Lower leg skin (tissue), 4 donors: ENCODE data around the gene HECTD4. TPM values are rescaled to one million over a fixed set of nuclear protein-coding genes. Genes with fewer than 3 reads are reported as not detected.
"Not testable (repeated sequence)": the region's sequence is repeated elsewhere in the genome, so short reads cannot be mapped to it uniquely, and the experiment has no call there.

ENCODE experiments used
- DNase-seq, 2 donors: peaks; one replicate each; pipeline ENCODE4 v3.0.0-alpha.2; 2019; ENCODE audit warnings: low spot score in 2 of 2
- H3K4me3 ChIP-seq: fragments of 200-600 bp; sonication (generic); 2 replicates; pipeline ENCODE4 v1.5.1; 2017; ENCODE audit warnings: mild to moderate bottlenecking, low read depth; ENCODE audit not compliant: poor library complexity, severe bottlenecking
- POLR2A ChIP-seq, 2 donors: fragments of 450-650 bp; IDR thresholded peaks; one replicate each; pipeline ENCODE4 v1.6.1; 2016 to 2017; ENCODE audit warnings: antibody characterized with exemption in 2 of 2, mild to moderate bottlenecking in 1 of 2, moderate library complexity in 1 of 2
- WGBS, 2 donors: methylation state at CpG; one replicate each; pipeline ENCODE4 v1.1.5; 2018; 5-methylcytosine and 5-hydroxymethylcytosine counted together
- intact Hi-C: fragments of 100-400 bp; cut with DNase I; formaldehyde crosslinking; loops from one replicate; pipeline ENCODE4 v1.15.0; 2023; ENCODE audit warnings: low total_unique reads
- total RNA-seq, 4 donors: library from RNA; depleted of rRNA; stranded (reverse); fragments of >200 nt; gene quantifications; one replicate each; pipeline ENCODE4 v1.1.0, GENCODE V29; 2016
- TF ChIP-seq, protein P1 (sequence below), 3 donors: fragments of 450-650 bp; IDR thresholded peaks; one replicate each; pipeline ENCODE4 v1.5.1; 2016; ENCODE audit warnings: antibody characterized with exemption in 3 of 3, mild to moderate bottlenecking in 3 of 3, moderate library complexity in 2 of 3

Gene HECTD4
- total RNA-seq, 4 donors from 2014 or later, result 33.2 to 70.6 (median 35.5) TPM

GRCh38 chr12:112409064-112409905, 27.1 kb upstream of the HECTD4 start, which contains the start of gene RPL6:
TSS of gene RPL6 (minus strand) at chr12:112409605. CDS start at chr12:112408656, 949 bp downstream.
- H3K4me3 ChIP-seq, result peak within 1 kb of the TSS; percentile 88
- 10 to 11% methylated on average over 42 to 46 of the region's 46 CpGs for WGBS, 2 donors
- intact Hi-C loops, result no loop called here
- TF ChIP-seq, protein P1, sequence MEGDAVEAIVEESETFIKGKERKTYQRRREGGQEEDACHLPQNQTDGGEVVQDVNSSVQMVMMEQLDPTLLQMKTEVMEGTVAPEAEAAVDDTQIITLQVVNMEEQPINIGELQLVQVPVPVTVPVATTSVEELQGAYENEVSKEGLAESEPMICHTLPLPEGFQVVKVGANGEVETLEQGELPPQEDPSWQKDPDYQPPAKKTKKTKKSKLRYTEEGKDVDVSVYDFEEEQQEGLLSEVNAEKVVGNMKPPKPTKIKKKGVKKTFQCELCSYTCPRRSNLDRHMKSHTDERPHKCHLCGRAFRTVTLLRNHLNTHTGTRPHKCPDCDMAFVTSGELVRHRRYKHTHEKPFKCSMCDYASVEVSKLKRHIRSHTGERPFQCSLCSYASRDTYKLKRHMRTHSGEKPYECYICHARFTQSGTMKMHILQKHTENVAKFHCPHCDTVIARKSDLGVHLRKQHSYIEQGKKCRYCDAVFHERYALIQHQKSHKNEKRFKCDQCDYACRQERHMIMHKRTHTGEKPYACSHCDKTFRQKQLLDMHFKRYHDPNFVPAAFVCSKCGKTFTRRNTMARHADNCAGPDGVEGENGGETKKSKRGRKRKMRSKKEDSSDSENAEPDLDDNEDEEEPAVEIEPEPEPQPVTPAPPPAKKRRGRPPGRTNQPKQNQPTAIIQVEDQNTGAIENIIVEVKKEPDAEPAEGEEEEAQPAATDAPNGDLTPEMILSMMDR (IDR thresholded peaks at IDR 0.05), result no peak
- peak in 1 of 2 donors; percentile 2 for TF ChIP-seq POLR2A (IDR thresholded peaks at IDR 0.05)
- peak; percentile 87 to 93 for DNase-seq

GRCh38 chr12:112408621-112409020, 26.4 kb upstream of the HECTD4 start:
- intact Hi-C loops, result no loop called here
- WGBS, 2 donors, result 15 to 16% methylated on average over 5 of the region's 5 CpGs
- TF ChIP-seq, protein P1 (IDR thresholded peaks at IDR 0.05), result no peak
- no peak for TF ChIP-seq POLR2A (IDR thresholded peaks at IDR 0.05)
- peak in 1 of 2 donors; percentile 31 for DNase-seq
- H3K4me3 ChIP-seq, result peak overlapping the region; percentile 88

DNA sequence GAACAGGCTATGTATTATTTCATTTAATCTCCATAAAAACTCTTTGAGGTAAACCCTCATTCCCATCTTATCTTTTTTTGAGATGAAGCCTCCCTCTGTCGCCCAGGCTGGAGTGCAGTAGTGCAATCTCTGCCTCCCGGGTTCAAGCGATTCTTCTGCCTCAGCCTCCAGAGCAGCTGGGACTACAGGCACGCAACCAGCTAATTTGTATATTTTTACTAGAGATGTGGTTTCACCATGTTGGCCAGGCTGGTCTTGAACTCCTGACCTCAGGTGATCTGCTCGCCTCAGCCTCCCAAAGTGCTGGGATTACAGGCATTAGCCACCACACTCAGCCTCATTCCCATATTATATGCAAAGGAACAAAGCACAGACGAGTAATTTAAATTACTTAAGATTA, 25.5 kb upstream of the HECTD4 start:
- H3K4me3 ChIP-seq, intact Hi-C loops: not testable (repeated sequence)
- DNase-seq, result peak in 1 of 2 donors; percentile 18
- 79 to 81% methylated on average over 6 of the region's 6 CpGs for WGBS, 2 donors

- DNase-seq, result peak in 1 of 2 donors; percentile 62
- 79 to 81% methylated on average over 11 of the region's 11 CpGs for whole genome bisulfite sequencing, 2 donors
- intact Hi-C loops, result no loop called here
- TF ChIP-seq, protein P1 (IDR thresholded peaks at IDR 0.05), result no peak
- no peak for TF ChIP-seq POLR2A (IDR thresholded peaks at IDR 0.05)
- H3K4me3 ChIP-seq, result no peak overlapping the region
These were observed 24.6 kb upstream of the HECTD4 start for GRCh38 chr12:112406519-112407488.

- H3K4me3 ChIP-seq, result no peak overlapping the region
- no peak for TF ChIP-seq POLR2A (IDR thresholded peaks at IDR 0.05)
- TF ChIP-seq, protein P1 (IDR thresholded peaks at IDR 0.05), result no peak
- intact Hi-C loops, result no loop called here
- no peak for DNase-seq
- WGBS, 2 donors, result 58 to 61% methylated on average over 5 of the region's 5 CpGs
These were observed 19.8 kb upstream of the HECTD4 start for GRCh38 chr12:112401903-112402498.
